ENCODE results near the gene ZEB1.

GRCh38 chr10:31397852-31398251, 78.8 kb downstream of the ZEB1 start:
- TF ChIP-seq CTCF (IDR thresholded peaks at IDR 0.05; ENCODE audit: low read depth, low read length, poor library complexity, severe bottlenecking) (no peak), EZH2phosphoT487 (IDR thresholded peaks at IDR 0.05; ENCODE audit: borderline replicate concordance, low read length) (no peak)

Data from DOHH2 (cell line).